Activated CD4-positive, alpha-beta memory T cell treated with anti-CD3 and anti-CD28 coated beads for 36 hours (primary cell): ENCODE data around the gene DFFA. TPM values are rescaled to one million over a fixed set of nuclear protein-coding genes. Genes with fewer than 3 reads are reported as not detected.

Source experiments
- CTCF ChIA-PET: fragments of 350-600 bp; sonication (Branson Sonifier 250); formaldehyde crosslinking; loops from one replicate; lab custom pipeline; 2021; ENCODE audit warnings: antibody characterized with exemption, inconsistent platforms; lab: Charles Lee
- POLR2A ChIA-PET: fragments of 350-600 bp; sonication (Branson Sonifier 250); formaldehyde crosslinking; loops from one replicate; lab custom pipeline; 2021; ENCODE audit warnings: antibody characterized with exemption; lab: Charles Lee
- DNase-seq: peaks from one replicate; pipeline ENCODE4 v3.0.0-alpha.2; 2020
- H3K27ac Mint-ChIP-seq: one replicate; pipeline ENCODE4 v1.8.0; 2021; ENCODE audit warnings: mixed read lengths
- H3K27me3 Mint-ChIP-seq: one replicate; pipeline ENCODE4 v1.8.0; 2021; ENCODE audit warnings: mixed read lengths
- H3K36me3 Mint-ChIP-seq: one replicate; pipeline ENCODE4 v1.8.0; 2021; ENCODE audit warnings: mixed read lengths
- H3K4me1 Mint-ChIP-seq: one replicate; pipeline ENCODE4 v1.8.0; 2021; ENCODE audit warnings: low read depth, mixed read lengths
- H3K4me3 Mint-ChIP-seq: one replicate; pipeline ENCODE4 v1.8.0; 2021; ENCODE audit warnings: mild to moderate bottlenecking, mixed read lengths
- H3K9me3 Mint-ChIP-seq: one replicate; pipeline ENCODE4 v1.8.0; 2021; ENCODE audit warnings: mixed read lengths
- intact Hi-C: fragments of 100-400 bp; cut with micrococcal nuclease; formaldehyde crosslinking; loops from one replicate; pipeline ENCODE4 v1.15.1; 2023
- total RNA-seq, 2 experiments: library from RNA; stranded (reverse); gene quantifications; one replicate each; pipeline ENCODE4 v1.2.3, GENCODE V29; 2021

Gene DFFA
- total RNA-seq, 2 experiments from 2014 or later = 32.0 to 32.8 TPM

DNA sequence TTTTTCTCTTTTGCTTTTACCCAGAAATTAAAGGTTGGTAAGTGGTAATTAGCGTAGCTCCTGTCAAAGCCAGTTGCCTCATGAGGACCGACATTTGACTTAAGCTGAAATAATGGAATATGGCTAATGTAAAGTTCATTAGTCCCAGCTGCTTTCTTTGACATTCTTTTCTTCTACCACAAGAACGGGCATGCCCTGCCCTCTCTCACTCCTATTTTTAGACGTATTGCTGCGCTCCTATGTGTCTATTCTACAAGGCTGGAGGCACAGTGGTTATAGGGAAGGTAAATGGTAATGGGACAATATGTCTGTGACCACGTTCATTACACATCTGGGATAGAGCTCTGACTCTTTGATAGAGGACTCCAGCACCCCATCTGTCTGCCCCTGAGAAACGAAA is 15.7 kb downstream of the DFFA start:
- POLR2A ChIA-PET = no interaction called here
- Mint-ChIP-seq H3K27ac (no peak overlapping the region), H3K9me3 (no peaks in the 10 kb centered on the region), H3K36me3 (peaks cover 14% of the 10 kb centered on the region), H3K27me3 (no peaks in the 10 kb centered on the region), H3K4me1 (peaks cover 2% of the 10 kb centered on the region), H3K4me3 (no peak overlapping the region)
- DNase-seq = no peak
- CTCF ChIA-PET = no interaction called here
- intact Hi-C loops = no loop called here

DNA sequence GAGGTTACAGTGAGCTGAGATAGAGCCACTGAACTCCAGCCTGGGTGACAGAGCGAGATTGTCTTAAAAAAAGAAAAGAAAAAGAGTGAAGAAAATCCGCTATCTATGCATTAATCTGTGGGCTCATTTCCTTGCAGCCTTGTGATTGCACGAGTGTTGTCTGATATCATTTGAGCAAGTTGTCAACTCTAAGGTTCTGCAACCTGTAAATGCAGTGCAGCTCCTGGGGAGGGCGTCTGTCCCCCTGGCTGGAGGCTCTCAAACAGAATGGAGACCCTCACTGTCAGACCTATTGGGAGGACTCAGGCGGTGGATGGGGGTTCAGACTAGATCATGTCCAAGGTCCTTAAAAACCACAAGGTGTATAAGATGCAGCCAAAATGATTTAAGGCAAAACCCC is 16.3 kb downstream of the DFFA start:
- Mint-ChIP-seq H3K4me1 (peaks cover 2% of the 10 kb centered on the region), H3K36me3 (peaks cover 8% of the 10 kb centered on the region), H3K9me3 (no peaks in the 10 kb centered on the region), H3K27me3 (no peaks in the 10 kb centered on the region), H3K27ac (no peak overlapping the region), H3K4me3 (no peak overlapping the region)
- no peak for DNase-seq
- intact Hi-C loops = no loop called here
- ChIA-PET CTCF (no interaction called here), POLR2A (no interaction called here)

DNA sequence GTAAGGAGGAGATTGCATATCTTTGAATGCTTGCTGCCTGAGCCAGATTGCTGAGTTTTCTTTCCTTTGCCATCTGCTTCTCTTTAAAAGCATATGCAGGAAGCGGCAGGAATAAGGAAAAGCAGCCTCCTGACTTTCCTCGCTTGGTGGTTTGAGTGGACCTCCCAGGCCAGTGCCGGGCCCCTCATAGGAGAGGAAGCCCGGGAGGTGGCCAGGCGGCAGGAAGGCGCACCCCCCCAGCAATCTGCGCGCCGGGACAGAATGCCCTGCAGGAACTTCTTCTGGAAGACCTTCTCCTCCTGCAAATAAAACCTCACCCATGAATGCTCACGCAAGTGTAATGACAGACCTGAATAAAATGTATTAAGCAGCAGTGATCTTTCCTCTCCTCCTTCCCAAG is 21.0 kb downstream of the DFFA start:
- intact Hi-C loops = no loop called here
- Mint-ChIP-seq H3K27ac (no peak overlapping the region), H3K27me3 (no peaks in the 10 kb centered on the region), H3K4me3 (no peak overlapping the region), H3K4me1 (no peaks in the 10 kb centered on the region), H3K9me3 (no peaks in the 10 kb centered on the region), H3K36me3 (peaks cover 10% of the 10 kb centered on the region)
- CTCF ChIA-PET = interaction anchor here (0.6 to 1.5 kb wide), 3 partner anchors 43 to 811 kb away, joined by 3 to 7 read pairs (median 4); partner anchors contain the start of gene MTOR
- no peak for DNase-seq
- POLR2A ChIA-PET = no interaction called here

DNA sequence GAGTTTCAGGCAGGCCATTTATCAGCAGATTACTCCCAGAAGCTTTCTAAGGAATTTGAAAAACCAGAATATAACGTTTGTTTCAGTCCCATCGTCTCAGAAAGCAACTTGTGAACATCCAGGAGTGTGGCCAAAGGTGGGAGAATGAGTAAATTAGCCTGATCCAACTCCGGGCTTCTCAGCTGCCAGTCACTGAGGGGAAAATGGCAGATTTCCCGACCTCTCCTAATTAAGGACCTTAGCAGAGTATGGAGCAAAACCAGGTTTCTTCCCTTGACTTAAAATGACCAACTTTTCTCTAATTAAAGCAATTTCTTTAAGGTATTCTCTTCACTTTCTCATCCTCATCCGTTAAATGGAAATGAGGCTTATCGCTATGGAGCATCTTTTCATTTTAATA is 21.5 kb downstream of the DFFA start:
- intact Hi-C loops = no loop called here
- Mint-ChIP-seq H3K9me3 (no peaks in the 10 kb centered on the region), H3K36me3 (peaks cover 7% of the 10 kb centered on the region), H3K4me3 (no peak overlapping the region), H3K27ac (no peak overlapping the region), H3K4me1 (no peaks in the 10 kb centered on the region), H3K27me3 (no peaks in the 10 kb centered on the region)
- POLR2A ChIA-PET = no interaction called here
- CTCF ChIA-PET = interaction anchor here (0.6 kb wide), 2 partner anchors 58 to 812 kb away, joined by 3 to 7 read pairs; partner anchors contain the start of gene MTOR
- DNase-seq = no peak

DNA sequence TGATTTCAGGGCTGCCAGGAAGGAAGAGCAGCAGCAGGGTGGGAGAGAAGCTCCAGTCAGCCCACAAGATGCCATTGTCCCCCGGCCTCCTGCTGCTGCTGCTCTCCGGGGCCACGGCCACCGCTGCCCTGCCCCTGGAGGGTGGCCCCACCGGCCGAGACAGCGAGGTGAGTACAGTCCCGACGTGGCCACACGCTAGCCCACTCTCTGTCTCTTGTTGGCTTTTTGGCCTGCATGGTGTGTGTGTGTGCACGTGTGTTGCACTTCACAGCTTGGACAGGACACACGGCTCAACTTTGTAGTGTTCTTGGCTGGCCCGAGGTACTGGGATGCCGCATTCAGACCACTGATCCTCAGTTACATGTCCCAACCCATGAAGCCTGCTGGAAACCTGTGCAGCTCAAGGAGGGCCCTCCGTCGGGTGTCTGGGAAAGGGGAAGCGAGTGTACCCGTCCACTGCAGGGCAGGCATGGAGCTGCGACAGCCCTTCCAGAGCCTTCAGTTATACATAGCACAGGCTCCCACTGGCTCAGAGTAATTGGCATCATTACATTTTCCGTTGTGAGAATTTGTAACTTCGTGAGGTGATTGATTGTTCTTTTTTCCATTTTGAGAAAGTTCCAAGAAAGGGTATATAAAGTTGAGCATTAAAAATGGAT is 22.0 kb downstream of the DFFA start:
- Mint-ChIP-seq H3K4me3 (no peak overlapping the region), H3K36me3 (peaks cover 7% of the 10 kb centered on the region), H3K4me1 (no peaks in the 10 kb centered on the region), H3K27ac (no peak overlapping the region), H3K27me3 (no peaks in the 10 kb centered on the region), H3K9me3 (no peaks in the 10 kb centered on the region)
- intact Hi-C loops = no loop called here
- ChIA-PET POLR2A (no interaction called here), CTCF (interaction anchor here (0.6 to 1.2 kb wide), 3 partner anchors 22 to 812 kb away, joined by 3 to 7 read pairs (median 3); partner anchors contain the start of genes DFFA and MTOR)
- DNase-seq = no peak

DNA sequence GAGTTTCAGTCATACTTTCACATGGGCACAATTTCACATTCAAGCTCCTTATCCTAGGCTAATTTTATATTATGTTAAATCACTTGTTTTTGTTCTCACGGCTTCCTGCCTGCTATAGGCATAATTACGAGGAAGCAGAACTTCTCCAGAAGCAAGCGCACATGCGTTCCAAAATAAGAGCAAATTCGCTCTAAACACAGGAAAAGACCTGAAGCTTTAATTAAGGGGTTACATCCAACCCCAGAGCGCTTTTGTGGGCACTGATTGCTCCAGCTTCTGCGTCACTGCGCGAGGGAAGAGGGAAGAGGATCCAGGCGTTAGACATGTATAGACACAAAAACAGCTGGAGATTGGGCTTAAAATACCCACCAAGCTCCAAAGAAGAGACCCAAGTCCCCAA is 22.6 kb downstream of the DFFA start, which contains the start of gene CORT:
Gene CORT, plus strand, starts transcription at position 281 of the 400 bp plus-strand sequence. CDS start 193 bp downstream, outside the sequence.
- no peak within 1 kb of the TSS for H3K4me3 Mint-ChIP-seq
- H3K27ac Mint-ChIP-seq = no peak within 1 kb of the TSS
- no peaks in the 10 kb centered on the region for H3K4me1 Mint-ChIP-seq
- POLR2A ChIA-PET = no interaction called here
- intact Hi-C loops = no loop called here
- H3K27me3 Mint-ChIP-seq = no peaks in the 10 kb centered on the region
- no peak for DNase-seq
- H3K36me3 Mint-ChIP-seq = peaks cover 7% of the 10 kb centered on the region
- CTCF ChIA-PET = interaction anchor here (1.2 kb wide), 1 partner anchor 23 kb away, joined by 3 read pairs; the partner anchor contains the start of gene DFFA
- H3K9me3 Mint-ChIP-seq = no peaks in the 10 kb centered on the region

DNA sequence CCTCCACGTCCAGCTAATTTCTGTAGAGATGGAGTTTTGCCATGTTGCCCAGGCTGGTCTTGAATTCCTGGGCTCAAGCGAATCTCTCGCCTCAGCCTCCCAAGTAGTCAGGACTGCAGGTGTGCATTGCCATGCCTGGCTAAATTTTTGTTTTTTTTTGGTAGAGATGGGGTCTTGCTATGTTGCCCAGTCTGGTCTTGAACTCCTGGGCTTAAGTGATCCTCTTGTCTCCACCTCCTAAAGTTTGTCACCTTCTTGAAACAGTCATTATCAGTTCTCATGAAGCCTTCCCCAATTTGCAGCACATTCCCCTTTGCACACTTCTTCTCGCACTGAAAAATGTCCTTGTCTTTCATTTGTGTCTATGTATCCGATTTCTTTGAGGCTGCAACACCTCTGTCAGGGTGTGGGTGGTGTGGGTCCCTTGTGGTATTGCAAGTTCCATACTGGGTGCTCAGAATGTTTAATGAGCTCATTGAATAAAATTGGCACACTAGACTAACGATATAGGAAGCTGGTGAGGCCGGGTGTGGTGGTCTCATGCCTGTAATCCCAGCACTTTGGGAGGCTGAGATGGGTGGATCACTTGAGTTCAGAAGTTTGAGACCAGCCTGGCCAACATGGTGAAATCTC is 25.4 kb downstream of the DFFA start:
- no peaks in the 10 kb centered on the region for H3K27me3 Mint-ChIP-seq

DNA sequence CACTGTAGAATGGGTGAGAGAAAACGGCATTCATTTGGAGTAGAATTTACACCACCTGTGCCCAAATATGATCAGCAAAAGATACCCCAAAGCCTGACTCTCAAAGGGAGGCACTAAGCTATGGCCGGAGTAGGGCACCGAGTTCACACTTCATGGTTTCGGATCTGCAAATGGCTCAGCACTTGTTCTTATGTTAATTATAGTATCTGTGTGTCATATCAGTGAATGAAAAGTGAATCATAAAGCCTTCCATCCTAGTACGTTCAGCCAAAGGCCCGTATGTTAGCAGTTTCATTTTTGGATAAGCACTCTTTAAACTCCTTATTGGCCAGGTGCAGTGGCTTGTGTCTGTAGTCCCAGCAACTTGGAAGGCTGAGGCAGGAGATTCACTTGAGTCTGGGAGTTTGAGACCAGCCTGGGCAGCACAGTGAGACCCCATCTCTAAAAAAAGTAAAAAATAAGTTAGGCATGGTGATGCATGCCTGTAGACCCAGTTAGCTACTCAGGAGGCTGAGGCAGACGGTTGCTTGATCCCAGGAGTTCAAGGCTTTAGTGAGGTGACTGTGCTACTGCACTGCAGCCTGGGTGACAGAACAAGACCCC is 27.4 kb downstream of the DFFA start:
- Mint-ChIP-seq H3K27ac (no peak overlapping the region), H3K9me3 (no peaks in the 10 kb centered on the region), H3K36me3 (peaks cover 9% of the 10 kb centered on the region), H3K4me1 (no peaks in the 10 kb centered on the region), H3K4me3 (no peak overlapping the region), H3K27me3 (no peaks in the 10 kb centered on the region)
- ChIA-PET POLR2A (interaction anchor here (0.5 to 1.4 kb wide), 2 partner anchors 50 to 115 kb away, joined by 3 to 4 read pairs; no protein-coding TSS in a partner anchor), CTCF (interaction anchor here (0.6 to 1.6 kb wide), 2 partner anchors 49 to 137 kb away, joined by 3 to 5 read pairs; no protein-coding TSS in a partner anchor)
- intact Hi-C loops = no loop called here
- DNase-seq = peak; percentile 41

More for the DNA sequence above, 25.4 kb downstream of the DFFA start:
- DNase-seq = no peak
- Mint-ChIP-seq H3K36me3 (peaks cover 9% of the 10 kb centered on the region), H3K27ac (no peak overlapping the region), H3K9me3 (no peaks in the 10 kb centered on the region), H3K4me3 (no peak overlapping the region), H3K4me1 (no peaks in the 10 kb centered on the region)
- ChIA-PET CTCF (no interaction called here), POLR2A (interaction anchor here (0.6 kb wide), 1 partner anchor 44 kb away, joined by 6 read pairs; no protein-coding TSS in a partner anchor)
- intact Hi-C loops = no loop called here

DNA sequence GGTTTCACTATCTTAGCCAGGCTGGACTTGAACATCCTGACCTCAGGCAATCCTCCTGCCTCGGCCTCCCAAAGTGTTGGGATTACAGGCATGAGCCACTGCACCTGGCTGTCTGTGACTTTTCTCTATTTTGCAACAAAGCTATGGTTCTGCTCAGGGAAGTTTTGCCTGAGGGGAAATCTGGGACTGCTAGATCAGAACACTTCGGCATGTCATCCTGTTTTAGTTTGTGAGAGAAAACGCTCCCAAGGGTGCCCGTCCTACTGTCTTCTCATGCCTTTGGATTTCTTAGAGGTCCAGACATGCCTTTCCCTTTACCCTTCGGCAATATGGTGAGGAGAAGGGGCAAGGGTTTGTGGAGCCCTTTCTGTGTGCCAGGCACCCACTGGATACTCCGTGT is 28.1 kb downstream of the DFFA start:
- Mint-ChIP-seq H3K4me3 (no peak overlapping the region), H3K9me3 (no peaks in the 10 kb centered on the region), H3K27ac (no peak overlapping the region), H3K4me1 (no peaks in the 10 kb centered on the region), H3K36me3 (peaks cover 9% of the 10 kb centered on the region), H3K27me3 (no peaks in the 10 kb centered on the region)
- POLR2A ChIA-PET = interaction anchor here (0.5 kb wide), 1 partner anchor 114 kb away, joined by 3 read pairs; no protein-coding TSS in a partner anchor
- intact Hi-C loops = no loop called here
- DNase-seq = no peak
- CTCF ChIA-PET = no interaction called here

DNA sequence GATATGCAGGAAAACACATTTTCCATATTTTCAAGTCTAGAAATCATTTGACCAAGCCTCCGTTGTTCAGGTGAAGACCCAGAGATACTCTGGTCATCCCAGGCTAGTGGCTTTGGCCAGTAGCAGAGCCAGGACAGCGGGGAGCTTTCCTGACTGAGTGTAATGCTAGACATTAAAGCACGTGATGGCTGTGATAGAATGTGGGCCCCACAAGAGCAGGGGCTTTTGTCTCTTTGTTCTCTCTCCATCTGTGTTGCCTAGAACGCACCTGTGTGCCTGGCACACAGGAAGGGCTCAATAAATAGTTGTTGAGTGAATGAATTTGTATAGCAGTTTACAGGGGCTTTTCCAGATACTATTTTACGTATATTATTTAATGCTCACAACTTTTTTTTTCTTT is 31.5 kb downstream of the DFFA start:
- no peak overlapping the region for H3K4me3 Mint-ChIP-seq
- H3K27me3 Mint-ChIP-seq = no peaks in the 10 kb centered on the region
- peaks cover 2% of the 10 kb centered on the region for H3K36me3 Mint-ChIP-seq
- POLR2A ChIA-PET = no interaction called here
- no peaks in the 10 kb centered on the region for H3K4me1 Mint-ChIP-seq
- CTCF ChIA-PET = no interaction called here
- H3K9me3 Mint-ChIP-seq = no peaks in the 10 kb centered on the region
- DNase-seq = no peak
- intact Hi-C loops = no loop called here
- H3K27ac Mint-ChIP-seq = no peak overlapping the region

DNA sequence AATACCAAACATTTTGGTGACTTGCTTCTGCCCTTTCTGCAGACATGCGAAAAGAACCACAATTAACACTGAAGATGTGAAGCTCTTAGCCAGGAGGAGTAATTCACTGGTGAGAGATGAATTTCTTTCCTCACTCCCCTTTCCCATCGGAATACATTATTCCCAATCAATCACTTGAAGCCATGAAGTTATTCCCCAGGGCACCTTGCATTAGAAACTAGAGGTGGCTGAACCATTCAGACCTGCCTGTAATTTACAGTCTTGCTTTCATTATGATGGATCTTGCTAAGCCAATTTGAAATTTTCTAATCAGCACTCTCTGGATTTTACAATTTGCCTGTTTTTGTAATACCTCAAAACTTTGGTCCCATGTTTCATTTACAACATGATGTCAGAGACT is 32.0 kb downstream of the DFFA start:
- CTCF ChIA-PET = no interaction called here
- Mint-ChIP-seq H3K4me3 (no peak overlapping the region), H3K4me1 (no peaks in the 10 kb centered on the region), H3K27ac (no peak overlapping the region), H3K36me3 (peaks cover 2% of the 10 kb centered on the region), H3K27me3 (no peaks in the 10 kb centered on the region), H3K9me3 (no peaks in the 10 kb centered on the region)
- DNase-seq = no peak
- intact Hi-C loops = no loop called here
- POLR2A ChIA-PET = no interaction called here

DNA sequence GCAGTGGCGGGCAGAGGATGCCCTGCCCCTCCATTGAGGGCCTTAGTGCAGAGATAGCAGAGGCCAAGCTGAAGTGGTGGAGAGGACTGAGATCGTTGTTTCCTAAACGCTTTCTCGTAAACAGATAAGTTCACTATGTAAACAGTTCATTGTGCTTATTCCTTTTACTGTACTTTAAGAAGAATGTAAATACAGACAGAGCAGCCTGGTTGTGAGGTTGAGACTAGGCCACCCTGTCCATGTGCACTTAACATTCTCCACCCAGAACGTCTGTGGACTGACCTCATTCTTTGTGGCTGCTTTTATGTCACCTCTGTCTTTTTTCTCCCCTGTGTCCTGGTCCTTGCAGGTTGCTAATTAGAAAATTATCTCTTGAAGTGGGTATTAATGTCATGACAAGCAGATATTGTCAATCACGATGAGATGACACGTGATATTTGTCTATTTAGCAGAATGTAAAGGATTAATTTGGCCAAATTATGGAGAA is 33.6 kb downstream of the DFFA start:
- POLR2A ChIA-PET = no interaction called here
- CTCF ChIA-PET = interaction anchor here (0.8 to 1.1 kb wide), 3 partner anchors 53 to 471 kb away, joined by 3 read pairs; no protein-coding TSS in a partner anchor

More for the DNA sequence above, 33.6 kb downstream of the DFFA start:
- no peaks in the 10 kb centered on the region for H3K36me3 Mint-ChIP-seq
- DNase-seq = no peak
- H3K27me3 Mint-ChIP-seq = no peaks in the 10 kb centered on the region
- H3K4me3 Mint-ChIP-seq = no peak overlapping the region
- H3K27ac Mint-ChIP-seq = no peak overlapping the region
- intact Hi-C loops = no loop called here
- no peaks in the 10 kb centered on the region for H3K9me3 Mint-ChIP-seq
- no peaks in the 10 kb centered on the region for H3K4me1 Mint-ChIP-seq
